ENCODE measurements around the gene OR6V1.

- TF ChIP-seq POLR2A (IDR thresholded peaks at IDR 0.05) (no peak), CTCF (IDR thresholded peaks at IDR 0.05) (no peak)
Observed at GRCh38 chr7:143055754-143056153, 3.6 kb downstream of the OR6V1 start.

Measured in uterus (tissue), 2 donors.